HL-60 (cell line): ENCODE data around the gene PDE2A.

ENCODE experiments used
- DNase-seq, 2 experiments: peaks; one replicate each; pipeline ENCODE4 v3.0.0-alpha.2; 2010 to 2020; ENCODE audit warnings: low read depth in 1 of 2, low spot score in 1 of 2
- H3K27ac ChIP-seq: fragments of 250-450 bp; sonication (Bioruptor Pico); replicated peaks from 2 replicates; pipeline ENCODE4 v1.5.1; 2020; ENCODE audit warnings: mild to moderate bottlenecking, moderate library complexity
- H3K27me3 ChIP-seq: fragments of 250-450 bp; sonication (Bioruptor Pico); 2 replicates; pipeline ENCODE4 v1.5.1; 2021; ENCODE audit warnings: mild to moderate bottlenecking, moderate library complexity; ENCODE audit not compliant: insufficient read depth, poor library complexity, severe bottlenecking
- H3K4me3 ChIP-seq: replicated peaks from 2 replicates; pipeline ENCODE4 v1.5.1; 2011; ENCODE audit warnings: mild to moderate bottlenecking, control low read depth, low read length; ENCODE audit not compliant: insufficient read depth
- GABPA ChIP-seq: IDR thresholded peaks from 2 replicates; pipeline ENCODE4 v1.6.1; 2012; ENCODE audit warnings: low read depth
- POLR2AphosphoS5 ChIP-seq: IDR thresholded peaks from 2 replicates; pipeline ENCODE4 v1.6.1; 2012; ENCODE audit warnings: low read depth
- REST ChIP-seq: IDR thresholded peaks from 2 replicates; pipeline ENCODE4 v1.6.1; 2012; ENCODE audit warnings: low read depth; ENCODE audit not compliant: insufficient replicate concordance
- SPI1 ChIP-seq: IDR thresholded peaks from 2 replicates; pipeline ENCODE4 v1.6.1; 2012; ENCODE audit warnings: low read depth, mild to moderate bottlenecking, borderline replicate concordance
- TF ChIP-seq, protein P1 (sequence below): IDR thresholded peaks from one replicate; pipeline ENCODE4 v1.5.1; 2011; ENCODE audit warnings: low read length, control low read depth, inconsistent platforms; ENCODE audit not compliant: insufficient read depth

PDE2A gene

GRCh38 chr11:72669527-72669926 is 4.7 kb downstream of the PDE2A start:
- Histone ChIP-seq H3K4me3 (no peak overlapping the region), H3K27me3 (peaks cover 30% of the 10 kb centered on the region), H3K27ac (no peak overlapping the region)
- no peak for DNase-seq
- TF ChIP-seq, protein P1, sequence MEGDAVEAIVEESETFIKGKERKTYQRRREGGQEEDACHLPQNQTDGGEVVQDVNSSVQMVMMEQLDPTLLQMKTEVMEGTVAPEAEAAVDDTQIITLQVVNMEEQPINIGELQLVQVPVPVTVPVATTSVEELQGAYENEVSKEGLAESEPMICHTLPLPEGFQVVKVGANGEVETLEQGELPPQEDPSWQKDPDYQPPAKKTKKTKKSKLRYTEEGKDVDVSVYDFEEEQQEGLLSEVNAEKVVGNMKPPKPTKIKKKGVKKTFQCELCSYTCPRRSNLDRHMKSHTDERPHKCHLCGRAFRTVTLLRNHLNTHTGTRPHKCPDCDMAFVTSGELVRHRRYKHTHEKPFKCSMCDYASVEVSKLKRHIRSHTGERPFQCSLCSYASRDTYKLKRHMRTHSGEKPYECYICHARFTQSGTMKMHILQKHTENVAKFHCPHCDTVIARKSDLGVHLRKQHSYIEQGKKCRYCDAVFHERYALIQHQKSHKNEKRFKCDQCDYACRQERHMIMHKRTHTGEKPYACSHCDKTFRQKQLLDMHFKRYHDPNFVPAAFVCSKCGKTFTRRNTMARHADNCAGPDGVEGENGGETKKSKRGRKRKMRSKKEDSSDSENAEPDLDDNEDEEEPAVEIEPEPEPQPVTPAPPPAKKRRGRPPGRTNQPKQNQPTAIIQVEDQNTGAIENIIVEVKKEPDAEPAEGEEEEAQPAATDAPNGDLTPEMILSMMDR: no peak
- no peak for TF ChIP-seq REST
- TF ChIP-seq SPI1: no peak
- TF ChIP-seq POLR2AphosphoS5: no peak
- no peak for TF ChIP-seq GABPA

- no peak overlapping the region for H3K4me3 ChIP-seq
- H3K27ac ChIP-seq: no peak overlapping the region
- no peak for DNase-seq
- TF ChIP-seq POLR2AphosphoS5 (no peak), SPI1 (no peak), REST (no peak), GABPA (no peak)
- TF ChIP-seq, protein P1: no peak
- peaks cover 23% of the 10 kb centered on the region for H3K27me3 ChIP-seq
Measured at GRCh38 chr11:72668629-72669347, 5.4 kb downstream of the PDE2A start.

DNA sequence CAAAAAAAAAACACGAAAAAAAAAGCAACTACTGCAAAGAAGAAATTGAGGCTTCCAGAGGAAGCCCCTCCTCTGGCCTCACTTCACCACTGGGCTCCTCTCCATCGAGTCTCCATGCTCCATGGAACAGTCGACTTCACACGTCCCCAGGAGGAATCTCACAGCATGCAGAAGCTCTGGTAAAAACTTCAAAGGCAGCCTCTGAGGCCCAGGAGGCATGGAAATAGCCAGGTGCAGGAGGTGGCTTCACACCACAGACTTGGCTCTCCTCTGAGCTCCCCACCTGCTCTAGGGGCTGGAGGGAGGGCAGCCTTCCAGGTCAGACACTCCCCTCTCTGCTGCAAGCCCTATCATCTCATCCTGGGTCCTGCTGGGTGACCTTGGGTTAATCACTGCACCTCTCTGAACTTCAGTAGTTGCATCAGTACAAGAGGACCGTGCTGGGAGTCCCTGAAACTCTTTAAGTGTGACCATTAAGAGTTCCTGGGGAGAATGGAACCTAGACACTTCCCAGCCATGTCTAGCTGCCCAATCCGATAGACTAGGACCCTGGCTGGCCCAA is 8.2 kb downstream of the PDE2A start:
- peaks cover 11% of the 10 kb centered on the region for H3K27me3 ChIP-seq
- no peak for TF ChIP-seq SPI1
- no peak for TF ChIP-seq POLR2AphosphoS5
- no peak for TF ChIP-seq GABPA
- no peak for TF ChIP-seq REST
- TF ChIP-seq, protein P1: no peak
- no peak overlapping the region for H3K4me3 ChIP-seq
- no peak overlapping the region for H3K27ac ChIP-seq
- DNase-seq: no peak
